ACC112 (cell line): Measurements from ENCODE around the gene IQCF6.

ENCODE experiments used
- H2AFZ ChIP-seq: fragments of 200-600 bp; sonication (generic); one replicate; pipeline ENCODE4 v1.6.0; 2017; ENCODE audit warnings: antibody characterized with exemption, low read length; ENCODE audit not compliant: unreplicated experiment
- H3K27ac ChIP-seq: fragments of 200-600 bp; sonication (generic); 2 replicates; pipeline ENCODE4 v1.5.1; 2014; ENCODE audit warnings: low read depth, mild to moderate bottlenecking, antibody characterized with exemption, low read length, moderate library complexity
- H3K27me3 ChIP-seq: fragments of 200-600 bp; sonication (generic); 2 replicates; pipeline ENCODE4 v1.6.1; 2014; ENCODE audit warnings: mild to moderate bottlenecking, antibody characterized with exemption, low read length, moderate library complexity, mixed read lengths; ENCODE audit not compliant: insufficient read depth
- H3K36me3 ChIP-seq: fragments of 200-600 bp; sonication (generic); 2 replicates; pipeline ENCODE4 v1.6.1; 2016; ENCODE audit warnings: mild to moderate bottlenecking, antibody characterized with exemption, low read length, moderate library complexity, mixed read lengths; ENCODE audit not compliant: insufficient read depth
- H3K4me1 ChIP-seq: fragments of 200-600 bp; sonication (generic); one replicate; pipeline ENCODE4 v1.6.1; 2016; ENCODE audit warnings: low read length, mixed read lengths; ENCODE audit not compliant: insufficient read depth, unreplicated experiment, control insufficient read depth
- H3K4me3 ChIP-seq: fragments of 200-600 bp; sonication (generic); 2 replicates; pipeline ENCODE4 v1.5.1; 2014; ENCODE audit warnings: mild to moderate bottlenecking, low read depth, low read length
- H3K79me2 ChIP-seq: fragments of 200-600 bp; sonication (generic); one replicate; pipeline ENCODE4 v1.6.0; 2016; ENCODE audit warnings: low read length; ENCODE audit not compliant: control insufficient read depth, unreplicated experiment, insufficient read depth

The IQCF6 gene

DNA sequence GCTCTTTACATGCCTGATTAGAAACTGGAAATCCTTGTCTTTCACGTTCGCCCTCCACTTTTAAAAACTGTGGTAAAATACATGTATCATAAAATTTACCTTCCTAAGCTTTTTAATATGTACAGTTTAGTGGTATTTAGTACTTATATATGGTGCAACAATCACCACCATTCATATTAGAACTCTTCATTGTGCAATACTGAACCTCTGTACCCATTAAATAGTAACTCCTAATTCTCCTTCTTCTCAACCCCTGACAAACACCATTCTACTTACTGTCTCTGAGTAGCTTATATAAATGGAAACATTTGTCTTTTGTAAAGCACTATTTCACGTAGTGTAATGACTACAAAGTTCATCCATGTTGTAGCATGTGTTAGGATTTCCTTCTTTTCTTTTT is 44.0 kb downstream of the IQCF6 start:
- no peaks in the 10 kb centered on the region for H3K4me1 ChIP-seq
- H2AFZ ChIP-seq, result no peak overlapping the region
- H3K4me3 ChIP-seq, result no peak overlapping the region
- H3K27me3 ChIP-seq, result peaks cover 73% of the 10 kb centered on the region
- H3K27ac ChIP-seq, result no peak overlapping the region
- no peaks in the 10 kb centered on the region for H3K36me3 ChIP-seq
- no peaks in the 10 kb centered on the region for H3K79me2 ChIP-seq

DNA sequence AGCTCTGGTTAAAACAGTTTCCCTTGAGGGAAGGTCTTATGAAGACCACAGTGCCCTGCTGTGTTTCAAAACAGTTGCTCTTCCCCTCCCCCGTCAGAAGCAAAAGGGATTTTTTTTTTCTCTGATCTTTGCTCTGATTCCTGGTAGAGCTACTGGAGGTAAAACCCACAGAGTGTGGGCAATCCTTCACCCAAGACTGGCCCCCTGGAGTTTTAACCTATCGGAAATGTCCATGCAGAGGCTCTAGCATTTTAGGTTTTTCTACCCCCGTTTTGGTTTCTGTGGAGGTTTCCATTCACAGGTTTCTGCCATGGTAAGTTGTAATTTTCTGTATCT is 44.5 kb downstream of the IQCF6 start:
- Histone ChIP-seq H3K36me3 (no peaks in the 10 kb centered on the region), H3K4me3 (no peak overlapping the region), H3K27me3 (peaks cover 73% of the 10 kb centered on the region), H3K27ac (no peak overlapping the region), H3K79me2 (no peaks in the 10 kb centered on the region), H2AFZ (no peak overlapping the region), H3K4me1 (no peaks in the 10 kb centered on the region)

DNA sequence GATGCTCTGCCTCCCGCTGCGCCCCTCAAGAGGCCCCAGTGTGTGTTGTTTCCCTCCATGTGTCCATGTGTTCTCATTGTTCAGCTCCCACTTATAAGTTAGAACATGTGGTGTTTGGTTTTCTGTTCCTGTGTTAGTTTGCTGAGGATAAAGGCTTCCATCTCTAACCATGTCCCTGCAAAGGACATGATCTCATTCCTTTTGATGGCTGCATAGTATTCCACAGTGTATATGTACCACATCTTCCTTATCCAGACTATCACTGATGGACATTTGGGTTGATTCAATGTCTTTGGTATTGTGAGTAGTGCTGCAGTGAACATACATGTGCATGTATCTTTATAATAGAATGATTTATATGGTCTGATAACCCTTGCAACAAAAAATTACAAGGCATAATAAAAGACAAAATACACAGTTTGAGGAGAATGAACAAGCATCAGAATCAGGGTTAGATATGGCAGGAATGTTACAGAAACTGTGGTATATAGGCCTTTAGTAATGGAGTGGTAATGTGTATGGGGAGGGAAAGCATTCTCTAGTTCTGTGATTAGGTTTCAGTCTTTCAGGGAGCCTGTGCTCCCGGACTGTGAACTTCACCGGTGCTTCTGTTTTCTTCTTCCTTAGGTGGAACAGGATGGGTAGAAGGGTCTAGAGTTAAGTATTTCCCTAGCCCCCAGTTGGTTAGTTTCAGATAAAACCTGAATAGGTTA is 45.0 kb downstream of the IQCF6 start:
- H3K27me3 ChIP-seq, result peaks cover 73% of the 10 kb centered on the region
- H3K4me1 ChIP-seq, result no peaks in the 10 kb centered on the region
- H2AFZ ChIP-seq, result no peak overlapping the region

DNA sequence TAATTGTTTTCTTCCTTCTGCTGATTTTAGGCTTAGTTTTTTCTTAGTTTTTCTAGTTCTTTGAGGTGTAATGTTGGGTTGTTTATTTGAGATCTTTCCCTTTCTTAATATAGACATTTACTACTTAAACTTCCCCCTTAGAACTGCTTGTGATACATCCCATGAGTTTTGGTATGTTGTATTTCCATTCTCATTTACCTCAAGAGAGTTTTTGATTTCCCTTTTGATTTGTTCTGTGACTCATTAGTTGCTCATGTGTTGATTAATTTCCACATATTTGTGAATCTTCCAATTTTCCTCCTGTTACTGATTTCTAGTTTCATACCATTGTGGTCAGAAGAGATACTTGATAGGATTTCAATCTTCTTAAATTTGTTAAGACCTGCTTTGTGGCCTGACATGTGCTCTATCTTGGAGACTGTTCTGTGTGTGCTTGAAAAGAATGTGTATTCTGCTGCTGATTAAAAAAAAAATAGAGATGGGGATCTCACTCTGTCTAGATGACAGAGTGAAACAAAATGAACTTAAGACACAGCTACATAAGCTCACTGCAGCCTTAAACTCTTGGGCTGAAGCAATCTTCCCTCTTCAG is 49.9 kb downstream of the IQCF6 start:
- no peaks in the 10 kb centered on the region for H3K79me2 ChIP-seq
- H3K4me3 ChIP-seq, result no peak overlapping the region
- H3K36me3 ChIP-seq, result no peaks in the 10 kb centered on the region

More for the DNA sequence above, 45.0 kb downstream of the IQCF6 start:
- Histone ChIP-seq H3K4me3 (no peak overlapping the region), H3K79me2 (no peaks in the 10 kb centered on the region), H3K27ac (no peak overlapping the region), H3K36me3 (no peaks in the 10 kb centered on the region)

More for the DNA sequence above, 49.9 kb downstream of the IQCF6 start:
- Histone ChIP-seq H3K27ac (no peak overlapping the region), H3K4me1 (no peaks in the 10 kb centered on the region), H3K27me3 (peaks cover 56% of the 10 kb centered on the region), H2AFZ (no peak overlapping the region)
